Measurements from ENCODE around the gene MCU. TPM values are rescaled to one million over a fixed set of nuclear protein-coding genes. Genes with fewer than 3 reads are reported as not detected.
"Not testable (repeated sequence)": the region's sequence is repeated elsewhere in the genome, so short reads cannot be mapped to it uniquely, and the experiment has no call there.

Gene MCU
- polyA plus RNA-seq, 1 of the 3 experiments (the other 2 are of a cell fraction) = 20.6 TPM

DNA sequence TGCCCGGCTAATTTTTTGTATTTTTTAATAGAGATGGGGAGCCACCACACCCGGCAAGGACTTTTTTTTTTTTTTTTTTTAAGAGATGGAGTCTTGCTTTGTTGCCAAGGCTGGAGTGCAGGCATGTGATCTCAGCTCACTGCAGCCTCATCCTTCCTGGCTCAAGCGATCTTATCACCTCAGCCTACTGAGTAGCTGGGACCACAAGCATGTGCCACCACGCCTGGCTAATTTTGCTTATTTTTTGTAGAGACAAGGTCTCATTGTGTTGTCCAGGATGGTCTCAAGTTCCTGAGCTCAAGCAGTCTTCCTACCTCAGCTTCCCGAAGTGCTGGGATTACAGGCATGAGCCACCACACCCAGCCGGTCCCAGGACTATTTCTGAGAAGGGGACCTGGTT is 9.3 kb upstream of the MCU start (continued):
- TF ChIP-seq, protein P1, sequence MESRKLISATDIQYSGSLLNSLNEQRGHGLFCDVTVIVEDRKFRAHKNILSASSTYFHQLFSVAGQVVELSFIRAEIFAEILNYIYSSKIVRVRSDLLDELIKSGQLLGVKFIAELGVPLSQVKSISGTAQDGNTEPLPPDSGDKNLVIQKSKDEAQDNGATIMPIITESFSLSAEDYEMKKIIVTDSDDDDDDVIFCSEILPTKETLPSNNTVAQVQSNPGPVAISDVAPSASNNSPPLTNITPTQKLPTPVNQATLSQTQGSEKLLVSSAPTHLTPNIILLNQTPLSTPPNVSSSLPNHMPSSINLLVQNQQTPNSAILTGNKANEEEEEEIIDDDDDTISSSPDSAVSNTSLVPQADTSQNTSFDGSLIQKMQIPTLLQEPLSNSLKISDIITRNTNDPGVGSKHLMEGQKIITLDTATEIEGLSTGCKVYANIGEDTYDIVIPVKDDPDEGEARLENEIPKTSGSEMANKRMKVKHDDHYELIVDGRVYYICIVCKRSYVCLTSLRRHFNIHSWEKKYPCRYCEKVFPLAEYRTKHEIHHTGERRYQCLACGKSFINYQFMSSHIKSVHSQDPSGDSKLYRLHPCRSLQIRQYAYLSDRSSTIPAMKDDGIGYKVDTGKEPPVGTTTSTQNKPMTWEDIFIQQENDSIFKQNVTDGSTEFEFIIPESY (IDR thresholded peaks at IDR 0.05; ENCODE audit: borderline replicate concordance, low read depth) = no peak
- no peak for TF ChIP-seq EP300 (IDR thresholded peaks at IDR 0.05; ENCODE audit: borderline replicate concordance in 1 of 2, low read depth in 1 of 2, low read length in 1 of 2)
- TF ChIP-seq MEF2A (IDR thresholded peaks at IDR 0.05; ENCODE audit: borderline replicate concordance, low read depth) = no peak
- TF ChIP-seq FOXJ3 (CRISPR knock-in tag; IDR thresholded peaks at IDR 0.05) = no peak
- TF ChIP-seq, protein P2, sequence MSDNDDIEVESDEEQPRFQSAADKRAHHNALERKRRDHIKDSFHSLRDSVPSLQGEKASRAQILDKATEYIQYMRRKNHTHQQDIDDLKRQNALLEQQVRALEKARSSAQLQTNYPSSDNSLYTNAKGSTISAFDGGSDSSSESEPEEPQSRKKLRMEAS (IDR thresholded peaks at IDR 0.05; ENCODE audit: low read depth) = peak; percentile 70
- TF ChIP-seq, protein P3, sequence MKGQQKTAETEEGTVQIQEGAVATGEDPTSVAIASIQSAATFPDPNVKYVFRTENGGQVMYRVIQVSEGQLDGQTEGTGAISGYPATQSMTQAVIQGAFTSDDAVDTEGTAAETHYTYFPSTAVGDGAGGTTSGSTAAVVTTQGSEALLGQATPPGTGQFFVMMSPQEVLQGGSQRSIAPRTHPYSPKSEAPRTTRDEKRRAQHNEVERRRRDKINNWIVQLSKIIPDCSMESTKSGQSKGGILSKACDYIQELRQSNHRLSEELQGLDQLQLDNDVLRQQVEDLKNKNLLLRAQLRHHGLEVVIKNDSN (IDR thresholded peaks at IDR 0.05; ENCODE audit: borderline replicate concordance, low read depth) = 0 out of 2 replicates have a peak, but pooled peaks have one; percentile 15
- TF ChIP-seq, protein P4, sequence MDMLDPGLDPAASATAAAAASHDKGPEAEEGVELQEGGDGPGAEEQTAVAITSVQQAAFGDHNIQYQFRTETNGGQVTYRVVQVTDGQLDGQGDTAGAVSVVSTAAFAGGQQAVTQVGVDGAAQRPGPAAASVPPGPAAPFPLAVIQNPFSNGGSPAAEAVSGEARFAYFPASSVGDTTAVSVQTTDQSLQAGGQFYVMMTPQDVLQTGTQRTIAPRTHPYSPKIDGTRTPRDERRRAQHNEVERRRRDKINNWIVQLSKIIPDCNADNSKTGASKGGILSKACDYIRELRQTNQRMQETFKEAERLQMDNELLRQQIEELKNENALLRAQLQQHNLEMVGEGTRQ (IDR thresholded peaks at IDR 0.05; ENCODE audit: borderline replicate concordance, low read depth, low read length) = no peak
- no peak for TF ChIP-seq SIN3A (IDR thresholded peaks at IDR 0.05; ENCODE audit: borderline replicate concordance, low read depth, low read length)

DNA sequence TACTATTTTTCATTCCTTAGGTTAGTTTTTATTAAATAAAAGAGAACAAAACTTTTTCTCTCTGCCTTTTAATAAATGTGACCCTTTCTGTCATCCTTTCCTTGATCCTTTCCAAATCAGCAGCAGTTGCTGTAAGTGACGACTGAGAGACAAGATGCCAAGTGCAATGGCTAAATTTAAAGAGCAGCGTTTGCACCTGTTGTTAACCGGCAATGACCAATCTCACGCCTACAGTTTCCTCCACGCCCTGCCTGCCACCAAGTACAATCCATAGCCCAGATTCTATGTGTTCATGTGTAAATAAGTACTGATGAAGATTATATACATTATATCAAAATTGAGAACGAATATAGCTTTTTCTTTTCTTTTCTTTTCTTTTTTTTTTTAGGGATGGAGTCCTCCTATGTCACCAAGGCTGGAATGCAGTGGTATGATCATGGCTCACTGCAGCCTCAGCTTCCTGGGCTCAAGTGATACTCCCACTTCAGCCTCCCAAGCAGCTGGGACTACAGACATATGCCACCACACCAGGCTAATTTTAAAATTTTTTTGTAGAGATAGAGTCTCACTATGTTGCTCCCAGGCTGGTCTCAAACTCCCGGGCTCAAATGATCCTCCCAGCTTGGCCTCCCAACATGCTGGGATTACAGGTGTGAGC is 6.5 kb upstream of the MCU start:
- H3K9me2 ChIP-seq = no peaks in the 10 kb centered on the region
- H3K27ac ChIP-seq (ENCODE audit: low read depth in 2 of 2, low read length in 1 of 2) = no peak overlapping the region
- no peak overlapping the region for H2AFZ ChIP-seq (ENCODE audit: low read depth)
- WGBS (ENCODE audit: low lambda C conversion rate) = 85% methylated on average over 7 of the region's 7 CpGs
- no peak for DNase-seq
- no peaks in the 10 kb centered on the region for H3F3A ChIP-seq (replicated peaks; ENCODE audit: insufficient read depth)
- H3K4me1 ChIP-seq (ENCODE audit: control insufficient read depth in 1 of 2, insufficient read depth in 2 of 2, low read depth in 1 of 2, low read length in 1 of 2) = no peaks in the 10 kb centered on the region
- H4K20me1 ChIP-seq (ENCODE audit: insufficient read depth) = no peaks in the 10 kb centered on the region
- H3K36me3 ChIP-seq (replicated peaks in 1 of 2; ENCODE audit: control insufficient read depth in 1 of 2, insufficient read depth in 2 of 2, low read length in 1 of 2) = no peaks in the 10 kb centered on the region
- POLR2A ChIA-PET = no interaction called here
- H3K27me3 ChIP-seq (ENCODE audit: insufficient read depth) = no peaks in the 10 kb centered on the region
- CTCF ChIA-PET = interaction anchor here (0.9 to 1.7 kb wide), 3 partner anchors 15 to 320 kb away, joined by 3 to 4 read pairs (median 4); no protein-coding TSS in a partner anchor
- no peak for TF ChIP-seq TAF1 (IDR thresholded peaks at IDR 0.05; ENCODE audit: borderline replicate concordance, low read depth, low read length)
- TF ChIP-seq, protein P5, sequence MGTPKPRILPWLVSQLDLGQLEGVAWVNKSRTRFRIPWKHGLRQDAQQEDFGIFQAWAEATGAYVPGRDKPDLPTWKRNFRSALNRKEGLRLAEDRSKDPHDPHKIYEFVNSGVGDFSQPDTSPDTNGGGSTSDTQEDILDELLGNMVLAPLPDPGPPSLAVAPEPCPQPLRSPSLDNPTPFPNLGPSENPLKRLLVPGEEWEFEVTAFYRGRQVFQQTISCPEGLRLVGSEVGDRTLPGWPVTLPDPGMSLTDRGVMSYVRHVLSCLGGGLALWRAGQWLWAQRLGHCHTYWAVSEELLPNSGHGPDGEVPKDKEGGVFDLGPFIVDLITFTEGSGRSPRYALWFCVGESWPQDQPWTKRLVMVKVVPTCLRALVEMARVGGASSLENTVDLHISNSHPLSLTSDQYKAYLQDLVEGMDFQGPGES (IDR thresholded peaks at IDR 0.05; ENCODE audit: low read depth, low read length) = no peak
- no peak for TF ChIP-seq NFIC (IDR thresholded peaks at IDR 0.05; ENCODE audit: borderline replicate concordance)
- no peak for TF ChIP-seq YY1 (IDR thresholded peaks at IDR 0.05; ENCODE audit: low read depth)
- no peak for TF ChIP-seq FOXM1 (IDR thresholded peaks at IDR 0.05; ENCODE audit: low read depth)
- TF ChIP-seq FOSL2 (IDR thresholded peaks at IDR 0.05; ENCODE audit: borderline replicate concordance, low read depth) = no peak
- TF ChIP-seq, protein P6, sequence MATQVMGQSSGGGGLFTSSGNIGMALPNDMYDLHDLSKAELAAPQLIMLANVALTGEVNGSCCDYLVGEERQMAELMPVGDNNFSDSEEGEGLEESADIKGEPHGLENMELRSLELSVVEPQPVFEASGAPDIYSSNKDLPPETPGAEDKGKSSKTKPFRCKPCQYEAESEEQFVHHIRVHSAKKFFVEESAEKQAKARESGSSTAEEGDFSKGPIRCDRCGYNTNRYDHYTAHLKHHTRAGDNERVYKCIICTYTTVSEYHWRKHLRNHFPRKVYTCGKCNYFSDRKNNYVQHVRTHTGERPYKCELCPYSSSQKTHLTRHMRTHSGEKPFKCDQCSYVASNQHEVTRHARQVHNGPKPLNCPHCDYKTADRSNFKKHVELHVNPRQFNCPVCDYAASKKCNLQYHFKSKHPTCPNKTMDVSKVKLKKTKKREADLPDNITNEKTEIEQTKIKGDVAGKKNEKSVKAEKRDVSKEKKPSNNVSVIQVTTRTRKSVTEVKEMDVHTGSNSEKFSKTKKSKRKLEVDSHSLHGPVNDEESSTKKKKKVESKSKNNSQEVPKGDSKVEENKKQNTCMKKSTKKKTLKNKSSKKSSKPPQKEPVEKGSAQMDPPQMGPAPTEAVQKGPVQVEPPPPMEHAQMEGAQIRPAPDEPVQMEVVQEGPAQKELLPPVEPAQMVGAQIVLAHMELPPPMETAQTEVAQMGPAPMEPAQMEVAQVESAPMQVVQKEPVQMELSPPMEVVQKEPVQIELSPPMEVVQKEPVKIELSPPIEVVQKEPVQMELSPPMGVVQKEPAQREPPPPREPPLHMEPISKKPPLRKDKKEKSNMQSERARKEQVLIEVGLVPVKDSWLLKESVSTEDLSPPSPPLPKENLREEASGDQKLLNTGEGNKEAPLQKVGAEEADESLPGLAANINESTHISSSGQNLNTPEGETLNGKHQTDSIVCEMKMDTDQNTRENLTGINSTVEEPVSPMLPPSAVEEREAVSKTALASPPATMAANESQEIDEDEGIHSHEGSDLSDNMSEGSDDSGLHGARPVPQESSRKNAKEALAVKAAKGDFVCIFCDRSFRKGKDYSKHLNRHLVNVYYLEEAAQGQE (IDR thresholded peaks at IDR 0.05; ENCODE audit: low read depth, low read length) = no peak
- H3K9ac ChIP-seq = no peak overlapping the region
- H3K9me3 ChIP-seq = no peaks in the 10 kb centered on the region
- no peak overlapping the region for H3K4me3 ChIP-seq (ENCODE audit: low read depth in 2 of 2, low read length in 1 of 2)
- no peaks in the 10 kb centered on the region for H3K79me2 ChIP-seq (ENCODE audit: insufficient read depth)
- H3K4me2 ChIP-seq = no peak overlapping the region

DNA sequence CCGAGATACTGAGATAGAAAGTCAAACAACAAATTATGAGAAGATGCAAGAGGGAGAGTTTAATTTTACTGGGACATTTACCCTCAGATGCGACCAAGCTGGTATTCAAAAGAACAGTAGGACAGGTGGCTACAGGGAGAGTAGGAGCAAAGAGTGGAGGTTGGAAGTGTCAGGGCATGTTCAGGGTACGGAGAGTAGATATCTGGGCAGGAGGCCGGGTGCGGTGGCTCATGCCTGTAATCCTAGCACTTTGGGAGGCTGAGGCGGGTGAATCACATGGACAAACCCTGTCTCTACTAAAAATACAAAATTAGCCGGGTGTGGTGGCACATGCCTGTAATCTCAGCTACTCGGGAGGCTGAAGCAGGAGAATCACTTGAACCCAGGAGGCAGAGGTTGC is 5.5 kb upstream of the MCU start:
- H3F3A ChIP-seq (replicated peaks; ENCODE audit: insufficient read depth); H3K36me3 ChIP-seq (replicated peaks in 1 of 2; ENCODE audit: control insufficient read depth in 1 of 2, insufficient read depth in 2 of 2, low read length in 1 of 2); H3K4me3 ChIP-seq (ENCODE audit: low read depth in 2 of 2, low read length in 1 of 2); H3K79me2 ChIP-seq (ENCODE audit: insufficient read depth); H3K4me1 ChIP-seq (ENCODE audit: control insufficient read depth in 1 of 2, insufficient read depth in 2 of 2, low read depth in 1 of 2, low read length in 1 of 2); H3K9me2 ChIP-seq; DNase-seq; H4K20me1 ChIP-seq (ENCODE audit: insufficient read depth); H3K9me3 ChIP-seq; H3K9ac ChIP-seq; H2AFZ ChIP-seq (ENCODE audit: low read depth); POLR2A ChIA-PET; H3K27me3 ChIP-seq (ENCODE audit: insufficient read depth); H3K27ac ChIP-seq (ENCODE audit: low read depth in 2 of 2, low read length in 1 of 2); H3K4me2 ChIP-seq: not testable (repeated sequence)
- CTCF ChIA-PET = interaction anchor here (0.9 to 1.7 kb wide), 3 partner anchors 14 to 321 kb away, joined by 3 to 4 read pairs (median 4); no protein-coding TSS in a partner anchor
- 89% methylated on average over 8 of the region's 8 CpGs for WGBS (ENCODE audit: low lambda C conversion rate)

Data from SK-N-SH (cell line).